GM21515 (cell line): ENCODE measurements around the gene ARFRP1.
A peak's percentile ranks its signal among the peaks of the same experiment; 100 is the strongest.

ENCODE experiments used
- ATAC-seq: cut with Tn5 transposase; IDR thresholded peaks from one replicate; pipeline ENCODE4 v1.9.1; 2021; ENCODE audit not compliant: unreplicated experiment

ARFRP1 gene, protein sequence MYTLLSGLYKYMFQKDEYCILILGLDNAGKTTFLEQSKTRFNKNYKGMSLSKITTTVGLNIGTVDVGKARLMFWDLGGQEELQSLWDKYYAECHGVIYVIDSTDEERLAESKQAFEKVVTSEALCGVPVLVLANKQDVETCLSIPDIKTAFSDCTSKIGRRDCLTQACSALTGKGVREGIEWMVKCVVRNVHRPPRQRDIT

DNA sequence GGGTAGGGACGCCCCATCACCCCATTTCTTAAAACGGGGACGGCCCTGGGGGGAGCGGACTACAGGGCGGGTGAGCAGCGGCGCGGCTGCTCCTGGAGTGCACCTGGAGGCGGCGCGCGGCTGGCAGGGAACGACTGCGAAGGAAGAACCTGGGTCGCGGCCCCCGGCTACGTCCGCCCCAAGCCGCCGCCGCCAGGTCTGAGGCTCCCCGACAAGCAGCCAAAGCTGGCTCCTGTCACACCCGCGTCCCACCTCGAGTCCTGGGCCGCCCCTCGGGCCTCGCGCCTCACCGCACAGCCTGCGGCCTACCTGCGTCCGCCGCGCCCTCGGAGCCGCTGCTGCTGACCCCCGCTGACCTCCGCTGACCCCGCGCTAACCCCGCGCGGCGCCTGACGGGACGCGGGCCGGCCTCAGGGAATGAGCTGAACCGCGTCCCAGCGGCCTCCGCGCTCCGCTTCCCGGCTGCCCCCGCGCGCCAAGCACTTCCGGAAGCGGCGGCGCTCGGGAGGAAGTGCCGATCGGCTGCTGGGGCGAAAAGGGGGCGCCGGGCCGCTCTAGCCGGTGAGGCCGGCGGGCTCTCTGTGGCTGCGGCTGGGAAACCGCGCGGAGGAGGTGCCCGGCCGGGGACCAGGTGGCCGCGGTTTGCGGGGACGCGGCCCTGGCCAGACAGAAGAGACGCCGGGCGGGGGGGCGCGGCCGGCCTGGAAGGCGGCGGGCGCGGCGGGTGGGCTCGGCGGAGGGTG is at the start of gene ARFRP1, which contains the start of gene ZGPAT:
TSS of gene ARFRP1 (minus strand) at position 419 of the 743 bp plus-strand sequence. CDS start 885 bp downstream, outside the sequence.
TSS of gene ZGPAT (plus strand) at position 482 of the 743 bp plus-strand sequence. CDS start 542 bp downstream, outside the sequence.
- ATAC-seq, result peak; percentile 57

DNA sequence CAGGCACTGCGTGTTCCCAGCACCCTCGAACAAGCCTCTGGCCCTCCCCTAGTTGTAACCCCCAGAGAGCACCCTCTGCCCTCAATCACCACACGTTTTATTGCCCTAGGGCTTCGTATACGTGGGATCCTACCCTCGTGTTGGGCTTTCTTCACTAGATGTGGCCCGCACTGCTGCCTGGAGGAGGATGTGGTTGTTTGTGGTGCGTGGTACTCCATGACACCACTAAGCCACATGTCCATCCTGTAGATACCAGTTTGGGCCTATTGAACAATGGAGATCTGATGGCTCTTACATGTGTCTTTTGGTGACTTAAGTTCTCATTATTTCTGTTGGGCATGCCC is 48.8 kb upstream of the ARFRP1 start:
- no peak for ATAC-seq

DNA sequence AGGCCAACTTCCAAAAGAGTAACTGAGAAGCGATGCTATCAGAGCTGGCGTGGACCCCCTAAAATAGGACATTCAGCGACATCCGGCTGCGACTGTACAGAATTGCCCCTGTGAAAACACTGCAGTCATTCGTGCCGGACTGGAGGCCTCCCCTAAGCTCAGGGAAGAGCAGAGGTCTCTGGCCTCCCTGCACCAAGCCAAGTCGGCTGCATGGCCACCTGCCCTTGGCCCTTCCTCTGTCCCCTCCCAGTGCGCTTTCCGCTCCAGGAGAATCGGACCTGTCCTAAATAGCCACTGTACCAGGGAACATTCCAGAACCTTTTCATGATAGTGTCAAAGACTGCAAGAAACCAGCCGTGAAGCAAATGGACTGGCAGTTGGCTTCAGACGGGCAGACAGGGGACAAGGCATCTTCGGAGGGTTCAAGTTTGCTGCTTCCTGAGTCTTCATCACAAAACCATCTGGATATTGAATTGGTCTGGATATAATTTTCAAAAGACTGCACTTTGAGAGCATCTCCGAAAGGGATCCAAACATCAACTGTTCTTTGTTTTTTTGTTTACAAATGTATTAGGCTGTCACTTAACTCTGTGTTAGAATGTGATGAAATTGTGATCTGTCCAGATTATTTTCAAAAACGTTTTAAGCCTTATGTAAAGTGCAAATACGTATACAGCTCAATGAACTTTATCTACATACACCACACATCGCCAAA is 48.3 kb upstream of the ARFRP1 start:
- ATAC-seq, result no peak

DNA sequence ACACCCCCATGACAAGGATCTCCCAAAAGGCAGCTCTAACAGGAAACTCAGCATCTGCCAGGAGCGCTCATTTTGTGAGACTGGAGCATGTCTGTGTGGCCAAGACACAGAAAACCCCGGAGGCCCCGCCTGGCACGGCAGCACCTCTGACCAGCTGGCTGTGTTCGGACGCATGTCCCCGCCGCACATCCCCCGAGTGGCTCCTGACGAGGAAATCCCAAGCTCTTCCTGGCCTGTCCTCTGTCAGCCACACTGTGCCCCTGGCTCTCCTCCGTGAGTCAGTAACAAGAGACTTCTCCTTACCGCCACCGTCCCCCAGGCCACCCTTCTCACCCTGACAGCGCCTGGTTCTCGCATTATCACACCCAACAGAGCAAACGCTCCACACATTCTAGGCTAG is 46.2 kb upstream of the ARFRP1 start:
- ATAC-seq, result no peak

DNA sequence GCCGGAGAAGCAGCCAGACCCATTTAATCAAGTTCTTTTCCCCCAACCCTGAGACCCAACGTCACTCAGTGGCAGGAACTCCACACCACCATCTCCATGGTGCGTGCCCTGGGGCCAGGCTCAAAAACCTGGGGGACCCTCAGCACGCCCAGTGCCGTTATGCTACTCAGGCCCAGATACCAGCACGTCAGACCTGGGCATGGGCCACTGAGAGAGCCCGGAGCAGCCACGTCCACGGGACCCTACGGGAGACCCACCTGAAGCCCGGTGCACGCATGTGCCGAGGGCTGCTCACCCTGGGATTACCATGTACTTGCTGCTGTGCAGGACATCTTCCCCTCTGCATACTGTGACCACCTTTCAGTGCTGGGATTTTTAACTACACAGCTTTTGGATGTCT is 45.6 kb upstream of the ARFRP1 start:
- ATAC-seq, result no peak

DNA sequence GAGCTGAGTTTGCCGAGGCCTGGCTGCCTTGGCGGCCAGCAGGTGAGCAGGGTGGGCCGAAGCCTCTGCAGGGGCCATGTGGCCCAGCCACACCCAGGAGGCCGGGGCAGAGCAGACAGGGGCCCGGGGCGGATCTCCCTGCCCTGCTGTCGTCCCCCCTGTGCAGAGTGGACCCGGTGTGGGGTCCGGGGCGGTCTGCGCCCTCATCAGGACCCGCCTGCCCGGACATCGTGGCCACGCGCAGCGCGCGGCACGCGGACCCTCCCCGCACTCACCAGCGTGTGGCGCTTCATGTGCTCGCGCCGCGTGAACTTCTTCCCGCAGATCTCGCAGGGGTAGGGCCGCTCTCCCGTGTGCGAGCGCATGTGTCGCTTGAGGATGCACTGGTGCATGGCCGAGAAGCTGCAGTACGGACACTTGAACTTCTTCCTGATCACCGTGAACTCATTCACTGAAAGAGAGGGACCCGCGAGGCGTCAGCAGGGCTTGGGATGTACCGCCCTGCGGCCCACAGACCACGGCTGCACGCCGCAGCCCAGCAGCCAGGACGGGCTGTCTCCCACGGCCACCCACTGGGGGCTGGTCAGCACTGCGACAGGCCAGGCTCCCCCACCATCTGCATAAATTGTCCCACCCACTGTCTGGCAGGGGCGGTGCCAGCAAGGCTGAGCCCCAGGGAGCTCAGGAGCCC is 44.8 kb upstream of the ARFRP1 start:
- no peak for ATAC-seq

DNA sequence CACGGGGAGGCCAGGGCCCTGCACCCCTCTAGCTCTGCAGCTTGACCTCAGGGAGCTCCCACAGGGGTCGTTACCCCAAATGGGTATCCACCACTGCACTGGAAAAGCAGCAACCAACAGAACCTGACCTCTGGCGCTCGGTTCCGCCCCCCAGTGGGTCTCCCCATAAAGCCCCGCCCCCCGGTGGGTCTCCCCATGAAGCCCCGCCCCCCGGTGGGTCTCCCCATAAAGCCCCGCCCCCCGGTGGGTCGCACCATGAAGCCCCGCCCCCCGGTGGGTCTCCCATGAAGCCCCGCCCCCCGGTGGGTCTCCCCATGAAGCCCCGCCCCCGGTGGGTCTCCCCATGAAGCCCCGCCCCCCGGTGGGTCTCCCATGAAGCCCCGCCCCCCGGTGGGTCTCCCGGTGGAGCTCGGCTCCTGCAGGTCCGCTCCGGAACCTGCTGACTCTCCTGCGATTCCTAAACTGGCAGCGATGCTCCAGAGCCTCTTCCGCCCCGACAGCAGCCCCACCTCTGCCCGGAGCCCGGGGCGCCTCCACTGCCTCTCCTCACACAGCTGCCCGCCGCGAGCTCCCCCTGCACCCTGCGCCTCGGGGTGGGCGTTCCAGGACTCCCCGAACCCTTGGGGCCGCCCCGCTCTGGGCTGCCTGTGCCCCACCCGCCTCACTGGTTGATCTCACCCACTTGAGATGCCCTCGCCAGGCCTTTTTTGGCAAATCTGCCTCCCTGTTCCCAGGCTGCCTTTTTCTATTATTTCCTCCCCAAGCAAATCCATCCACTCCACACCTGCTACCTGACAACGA is 43.9 kb upstream of the ARFRP1 start:
- no peak for ATAC-seq

DNA sequence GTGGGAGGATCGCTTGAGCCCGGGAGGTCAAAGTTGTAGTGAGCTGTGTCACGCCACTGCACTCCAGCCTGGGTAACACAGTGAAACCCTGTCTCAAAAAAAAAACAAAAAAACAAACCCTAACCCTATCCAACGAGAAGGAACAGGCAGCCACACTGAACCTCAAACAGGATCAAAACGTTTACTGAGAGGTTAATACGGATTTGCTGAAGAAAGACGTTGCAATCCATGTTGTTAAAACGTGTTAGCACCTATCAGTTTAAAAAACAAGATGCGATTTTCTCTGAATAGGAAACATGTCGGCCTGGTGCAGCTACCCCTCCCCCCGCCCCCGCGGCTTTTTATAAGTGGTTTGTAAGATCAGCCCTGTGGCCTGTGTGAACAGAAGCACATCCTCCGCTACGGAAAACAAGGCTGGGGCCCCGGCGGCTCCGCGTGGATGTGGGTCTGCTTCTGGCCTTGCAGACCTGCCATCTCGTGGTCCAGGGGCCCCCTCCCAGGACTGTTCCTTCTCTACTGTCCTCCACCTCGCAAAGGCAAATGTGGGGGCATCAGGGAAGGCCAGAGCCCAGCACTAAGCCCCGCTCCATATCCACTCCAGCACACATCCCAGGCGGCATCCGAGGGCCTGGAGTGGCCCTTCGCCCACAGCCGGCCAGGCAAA is 43.2 kb upstream of the ARFRP1 start:
- no peak for ATAC-seq

DNA sequence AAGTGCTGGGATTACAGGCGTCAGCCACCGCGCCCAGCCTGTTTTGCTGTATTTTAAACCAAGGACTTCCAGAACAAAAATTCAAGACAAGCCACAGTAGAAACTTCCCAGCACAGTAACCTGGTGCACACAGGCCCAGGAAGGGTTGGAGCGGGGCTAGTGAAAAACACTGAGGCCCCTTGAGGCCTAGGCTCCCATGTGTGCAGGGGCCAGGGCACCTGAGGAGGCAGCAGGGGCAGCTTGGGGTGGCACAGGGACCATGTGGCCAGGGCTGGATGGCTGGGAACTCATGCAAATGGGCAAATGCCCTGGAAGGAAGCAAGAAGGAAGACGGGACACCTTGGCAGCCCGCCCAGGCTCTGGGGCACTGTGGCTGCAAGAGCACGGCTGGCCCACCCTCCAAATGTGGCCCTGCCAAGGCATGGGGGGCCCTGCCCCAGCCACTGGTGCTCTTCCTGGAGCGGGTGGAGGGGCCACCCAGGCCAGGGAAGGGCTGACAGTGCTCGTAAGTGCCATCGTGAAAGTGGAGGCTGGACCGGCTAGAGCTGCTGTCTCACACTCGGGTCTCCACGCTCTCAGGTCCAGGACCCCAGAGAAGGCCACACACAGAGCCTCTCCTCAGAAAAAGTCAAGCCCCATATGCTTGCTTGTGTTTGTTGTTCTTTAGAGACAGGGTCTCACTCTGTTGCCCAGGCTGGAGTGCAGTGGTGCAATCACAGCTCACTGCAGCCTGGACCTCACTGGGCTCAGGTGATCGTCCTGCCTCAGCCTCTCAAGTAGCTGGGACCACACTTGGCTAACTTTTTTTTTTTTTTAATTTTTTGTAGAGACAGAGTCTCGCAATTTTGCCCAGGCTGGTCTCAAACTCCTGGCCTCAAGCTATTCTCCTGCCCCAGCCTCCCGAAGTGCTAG is 42.1 kb upstream of the ARFRP1 start:
- no peak for ATAC-seq

DNA sequence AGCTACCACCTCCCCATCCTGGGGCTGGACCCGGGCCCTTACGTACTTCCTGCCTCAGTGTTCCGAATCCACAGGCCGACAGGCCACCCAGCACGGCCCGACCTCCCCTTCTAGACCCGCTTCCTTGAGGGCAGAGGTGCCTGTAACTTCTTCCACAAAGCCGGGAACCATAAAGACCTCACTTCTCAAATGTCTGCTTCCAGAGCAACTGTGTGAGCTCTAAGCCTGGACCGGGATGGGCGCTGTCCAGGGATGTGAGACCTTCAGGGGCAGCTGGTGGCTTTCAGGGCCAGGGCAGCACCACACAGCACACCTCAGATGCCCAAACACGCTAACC is 41.1 kb upstream of the ARFRP1 start:
- ATAC-seq, result no peak

DNA sequence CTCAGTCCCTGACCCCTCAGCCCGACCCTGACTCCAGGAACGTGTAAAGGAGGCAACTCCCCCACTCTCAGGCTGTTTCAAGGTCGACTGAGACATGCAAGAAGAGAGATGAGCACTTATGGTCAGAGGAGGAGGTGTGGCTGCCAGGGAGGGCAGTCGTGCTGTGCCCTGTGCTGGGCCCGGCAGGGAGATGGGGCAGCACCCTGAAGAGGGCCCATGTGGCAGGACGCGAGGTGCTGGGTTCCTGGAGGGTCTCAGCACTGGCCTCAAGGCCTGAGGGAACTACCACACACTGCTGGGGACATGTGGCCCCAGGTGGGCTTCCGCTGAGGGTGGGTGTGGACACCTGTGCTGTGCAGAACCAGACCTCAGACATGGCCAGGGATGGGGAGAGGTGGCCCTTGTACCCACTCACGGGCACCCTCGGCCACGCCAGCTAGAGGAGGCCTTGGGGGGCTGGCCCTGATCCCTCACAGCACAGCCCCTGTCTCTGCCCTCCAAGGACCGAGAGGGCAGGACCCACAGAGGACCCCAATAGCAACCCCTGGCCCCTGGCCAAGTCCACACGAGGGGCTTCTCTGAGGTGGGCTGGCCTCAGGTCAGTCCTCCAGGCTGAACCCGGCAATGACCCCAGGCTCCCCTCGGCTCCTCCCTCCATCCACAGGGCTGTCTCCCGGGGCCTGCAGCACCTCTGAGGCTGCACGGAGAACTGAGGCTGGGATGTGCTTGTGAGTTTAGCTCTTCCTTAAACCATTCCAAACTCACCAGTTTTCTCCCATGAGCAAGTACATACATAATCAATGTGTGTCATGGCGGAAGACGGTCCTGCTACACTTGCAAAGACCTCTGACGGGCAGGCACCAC is 40.5 kb upstream of the ARFRP1 start:
- ATAC-seq, result no peak

DNA sequence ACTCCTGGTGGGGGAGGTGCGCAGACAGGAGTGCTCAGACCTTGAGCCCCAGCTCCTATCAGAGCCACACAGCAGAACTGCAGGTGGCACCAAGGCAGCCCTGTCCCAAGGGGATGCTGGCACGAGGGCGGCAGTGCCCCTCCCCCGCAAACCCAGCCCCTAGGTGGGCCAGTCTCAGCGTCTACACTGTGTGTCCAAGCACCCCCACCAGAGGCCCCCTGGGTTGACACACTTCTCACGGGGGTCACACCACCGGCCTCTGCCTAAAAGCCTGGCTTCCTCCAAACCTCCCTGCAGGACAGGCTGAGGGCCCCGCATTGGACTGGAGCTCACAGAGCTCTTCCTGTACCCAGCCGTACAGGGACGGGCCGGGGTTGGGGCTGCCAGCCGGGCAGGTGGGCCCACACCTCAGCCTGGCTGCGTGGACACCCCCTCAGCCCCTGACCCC is 39.9 kb upstream of the ARFRP1 start:
- no peak for ATAC-seq

DNA sequence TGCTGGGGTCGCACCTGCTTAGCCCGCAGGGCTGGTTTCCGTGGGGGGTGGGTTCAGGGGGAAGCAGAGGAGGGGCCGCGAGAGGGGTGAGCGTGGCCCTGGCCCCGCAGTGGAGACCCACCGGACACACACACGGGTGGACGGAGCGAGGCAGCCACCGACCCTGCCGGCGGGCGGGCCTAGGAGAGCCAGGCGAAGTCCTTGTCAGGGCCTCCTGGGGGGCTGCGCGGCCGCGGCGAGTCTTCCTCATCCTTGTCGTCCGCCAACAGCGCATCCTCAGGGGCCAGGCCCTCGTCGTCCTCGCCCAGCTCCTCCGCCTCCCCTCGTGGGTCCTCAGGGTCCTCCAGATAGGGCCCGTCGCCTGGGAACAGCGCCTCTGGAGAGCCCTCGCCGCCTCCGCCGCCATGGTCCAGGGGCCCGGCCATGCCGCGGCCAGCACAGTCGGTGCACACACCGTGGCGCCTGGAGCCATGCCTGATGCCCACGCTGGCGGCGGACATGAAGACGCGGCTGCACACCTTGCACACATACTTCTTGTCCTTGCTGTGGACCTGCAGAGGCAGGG is 39.1 kb upstream of the ARFRP1 start:
- no peak for ATAC-seq

DNA sequence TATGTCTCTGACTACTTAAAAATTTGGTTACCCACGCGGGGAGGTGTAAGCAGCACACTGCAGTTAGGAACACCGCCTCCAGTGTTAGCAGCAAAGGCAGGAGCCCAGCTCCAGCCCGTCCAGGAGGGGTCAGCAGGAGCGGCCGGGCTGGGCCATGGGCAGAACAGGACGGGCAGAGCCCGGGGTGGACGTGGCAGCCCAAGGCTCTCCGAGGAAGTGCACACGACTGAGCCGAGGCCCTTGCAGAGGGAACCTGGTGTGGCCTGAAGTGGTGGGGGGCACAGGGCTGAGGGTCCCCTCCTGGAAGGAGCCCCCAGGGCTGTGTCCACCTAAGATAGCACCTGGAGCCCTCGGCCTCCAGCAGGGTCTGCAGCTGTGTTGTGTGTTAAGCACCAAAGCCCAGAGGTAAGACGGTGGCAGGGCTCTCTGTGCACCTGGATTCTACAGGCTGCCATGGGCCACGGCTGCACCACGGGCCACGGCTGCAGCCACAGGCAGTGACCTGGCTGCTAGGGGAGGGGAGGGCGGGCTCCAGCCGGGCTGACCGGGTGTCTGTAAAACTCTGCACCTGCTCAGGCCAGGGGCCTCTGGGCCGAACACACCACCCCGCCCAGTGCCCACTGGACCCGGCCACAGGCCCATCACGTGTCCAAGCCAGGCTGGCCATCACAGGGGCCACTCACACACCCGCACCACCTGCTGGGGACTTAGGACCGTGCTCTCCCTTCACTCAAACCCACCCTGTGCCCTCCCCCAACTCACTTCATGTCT is 38.4 kb upstream of the ARFRP1 start:
- ATAC-seq, result no peak

DNA sequence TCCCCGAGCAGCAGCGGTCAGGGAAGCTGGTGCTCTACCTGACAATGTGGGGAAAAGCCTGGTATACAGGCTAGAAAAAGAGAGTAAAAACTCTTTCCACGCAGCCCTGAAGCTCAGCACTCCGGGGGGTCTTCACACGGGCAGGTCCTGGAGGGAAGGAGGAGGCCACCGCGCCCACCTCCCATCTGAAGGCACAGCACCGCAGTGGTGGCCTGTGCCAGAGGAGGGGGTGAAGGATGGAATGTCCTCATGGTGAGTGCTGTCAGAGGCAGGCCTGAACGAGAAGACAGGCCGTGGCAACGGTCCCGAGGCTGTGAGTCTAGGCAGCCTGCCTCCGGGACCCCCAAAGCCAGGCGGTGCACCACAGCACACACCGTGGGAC is 37.6 kb upstream of the ARFRP1 start:
- ATAC-seq, result no peak

DNA sequence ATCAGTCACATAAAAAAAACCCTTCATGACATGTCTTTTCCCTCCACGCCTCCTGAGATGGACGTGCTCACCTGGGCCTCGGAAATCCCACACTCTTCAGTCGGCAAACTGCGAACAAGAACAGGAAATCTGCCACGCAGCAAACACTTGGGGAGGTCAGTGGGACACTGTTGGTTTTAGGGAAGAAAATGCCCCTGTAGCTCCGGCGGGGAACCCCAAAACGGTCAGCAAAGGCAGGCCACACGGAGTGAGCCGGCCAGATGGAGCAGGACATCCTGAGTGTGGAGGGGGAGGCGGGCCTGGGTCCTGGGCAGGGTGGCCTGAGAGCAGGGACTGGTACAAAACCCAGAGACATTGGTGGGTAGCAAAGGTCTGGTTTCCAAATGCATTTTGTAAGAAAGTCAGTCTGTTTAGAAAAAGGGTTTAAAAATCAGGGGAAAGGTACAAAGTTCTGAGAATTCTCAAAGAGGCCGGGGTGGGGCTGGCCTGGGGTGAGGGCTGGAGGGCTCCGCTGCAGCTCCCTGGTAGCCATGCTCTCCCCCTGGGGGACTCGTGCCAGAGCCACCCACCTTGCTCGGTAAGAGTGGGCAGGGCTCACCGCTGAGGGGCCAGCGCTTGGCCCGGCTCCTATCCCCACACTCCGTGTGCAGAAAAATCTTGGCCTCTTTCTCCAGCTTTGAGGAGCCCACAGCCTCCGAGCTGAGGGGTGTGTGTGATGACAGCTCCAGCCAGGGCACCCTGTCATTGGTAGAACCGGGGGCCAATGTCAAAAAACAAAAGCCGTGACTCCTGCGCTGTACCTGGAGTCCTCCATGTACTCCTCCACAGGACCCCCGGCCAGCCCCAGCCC is 37.0 kb upstream of the ARFRP1 start:
- ATAC-seq, result no peak
